ENCODE data around the gene PCDHB1.
"Not testable (repeated sequence)": the region's sequence is repeated elsewhere in the genome, so short reads cannot be mapped to it uniquely, and the experiment has no call there.

DNA sequence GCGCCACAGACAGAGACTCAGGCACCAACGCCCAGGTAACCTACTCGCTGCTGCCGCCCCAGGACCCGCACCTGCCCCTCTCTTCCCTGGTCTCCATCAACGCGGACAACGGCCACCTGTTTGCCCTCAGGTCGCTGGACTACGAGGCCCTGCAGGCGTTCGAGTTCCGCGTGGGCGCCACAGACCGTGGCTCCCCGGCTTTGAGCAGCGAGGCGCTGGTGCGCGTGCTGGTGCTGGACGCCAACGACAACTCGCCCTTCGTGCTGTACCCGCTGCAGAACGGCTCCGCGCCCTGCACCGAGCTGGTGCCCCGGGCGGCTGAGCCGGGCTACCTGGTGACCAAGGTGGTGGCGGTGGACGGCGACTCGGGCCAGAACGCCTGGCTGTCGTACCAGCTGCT is 50.9 kb downstream of the PCDHB1 start:
- TF ChIP-seq CTCF (IDR thresholded peaks at IDR 0.05; ENCODE audit: low read length); EZH2 (optimal IDR thresholded peaks at IDR 0.05; ENCODE audit: low read depth, low read length); EZH2phosphoT487 (IDR thresholded peaks at IDR 0.05; ENCODE audit: low read length): not testable (repeated sequence)
